Endothelial cell of umbilical vein (primary cell): ENCODE measurements around the gene P2RX2. TPM values are rescaled to one million over a fixed set of nuclear protein-coding genes. Genes with fewer than 3 reads are reported as not detected.

ENCODE experiments used
- BruUV-seq: library from RNA; stranded (reverse); fragments of 400-500 nt; replicated peaks from 2 replicates; lab custom pipeline; 2021; lab: Mats Ljungman, UMichigan
- CTCF ChIA-PET: fragments of 300-600, 350-600 bp; sonication (Branson Sonifier 250); formaldehyde crosslinking; loops from one replicate; lab custom pipeline; 2021; ENCODE audit warnings: antibody characterized with exemption, inconsistent platforms; lab: Charles Lee
- POLR2A ChIA-PET: fragments of 300-600, 350-600 bp; sonication (Branson Sonifier 250); formaldehyde crosslinking; loops from one replicate; lab custom pipeline; 2021; ENCODE audit warnings: antibody characterized with exemption, inconsistent platforms; lab: Charles Lee
- DNase-seq: peaks from one replicate; pipeline ENCODE4 v3.0.0-alpha.2; 2011; ENCODE audit warnings: low read depth, low spot score
- FAIRE-seq: peaks from 2 replicates; lab custom pipeline; 2011; peaks lifted over from hg19 to GRCh38; lab: Jason Lieb, UNC
- H2AFZ ChIP-seq: 2 replicates; pipeline ENCODE4 v1.6.0; 2012; ENCODE audit warnings: low read depth, low read length, control low read depth, inconsistent platforms
- H3K27ac ChIP-seq: 2 replicates; pipeline ENCODE4 v1.5.1; 2011; ENCODE audit warnings: low read depth, mild to moderate bottlenecking, control low read depth, low read length, moderate library complexity; ENCODE audit not compliant: insufficient read depth
- H3K27me3 ChIP-seq, 2 experiments: 2 replicates each; pipeline versions ENCODE4 v1.6.0 to v1.6.1; 2011; ENCODE audit warnings: low read length in 2 of 2, mixed read lengths in 1 of 2; ENCODE audit not compliant: control insufficient read depth in 2 of 2, insufficient read depth in 2 of 2
- H3K36me3 ChIP-seq, 2 experiments: 2 replicates in 1 of 2; 3 replicates in 1 of 2; pipeline ENCODE4 v1.5.1; 2011; ENCODE audit warnings: low read length in 2 of 2, mild to moderate bottlenecking in 1 of 2, moderate library complexity in 1 of 2; ENCODE audit not compliant: control insufficient read depth in 2 of 2, insufficient read depth in 2 of 2; ENCODE audit errors: extremely low read depth in 1 of 2
- H3K4me1 ChIP-seq: 3 replicates; pipeline ENCODE4 v1.5.1; 2011; ENCODE audit warnings: mild to moderate bottlenecking, low read length; ENCODE audit not compliant: control insufficient read depth, insufficient read depth; ENCODE audit errors: extremely low read depth
- H3K4me2 ChIP-seq: 2 replicates; pipeline ENCODE4 v1.6.1; 2011; ENCODE audit warnings: low read length, control low read depth, mixed read lengths; ENCODE audit not compliant: insufficient read depth
- H3K4me3 ChIP-seq, 3 experiments: fragments of 200-600 bp in 1 of 3; sonication (generic), shearing (Covaris generic) in 1 of 3; replicated peaks in 1 of 3; 2 replicates each; pipeline ENCODE4 v1.5.1; 2011 to 2016; ENCODE audit warnings: control low read depth in 3 of 3, low read length in 3 of 3, mild to moderate bottlenecking in 2 of 3, inconsistent platforms in 1 of 3, low read depth in 1 of 3, moderate library complexity in 1 of 3; ENCODE audit not compliant: insufficient read depth in 1 of 3
- H3K79me2 ChIP-seq: 2 replicates; pipeline ENCODE4 v1.6.0; 2012; ENCODE audit warnings: low read length, inconsistent platforms; ENCODE audit not compliant: control insufficient read depth, insufficient read depth
- H3K9ac ChIP-seq: replicated peaks from 2 replicates; pipeline ENCODE3; 2011; ENCODE audit warnings: low read length, control low read depth; ENCODE audit not compliant: insufficient read depth; ENCODE audit errors: extremely low read depth
- H3K9me1 ChIP-seq: replicated peaks from 3 replicates; pipeline ENCODE4 v1.6.0; 2011; ENCODE audit warnings: mild to moderate bottlenecking, low read length; ENCODE audit not compliant: control insufficient read depth, insufficient read depth; ENCODE audit errors: extremely low read depth
- H3K9me3 ChIP-seq: replicated peaks from 2 replicates; pipeline ENCODE4 v1.5.1; 2012; ENCODE audit warnings: low read length, inconsistent platforms; ENCODE audit not compliant: control insufficient read depth, insufficient read depth
- H4K20me1 ChIP-seq: replicated peaks from 2 replicates; pipeline ENCODE3; 2011; ENCODE audit warnings: mild to moderate bottlenecking, low read length; ENCODE audit not compliant: control insufficient read depth, insufficient read depth; ENCODE audit errors: extremely low read depth
- EZH2 ChIP-seq: IDR thresholded peaks from 2 replicates; pipeline ENCODE4 v1.6.1; 2012; ENCODE audit warnings: borderline replicate concordance, low read depth, mild to moderate bottlenecking, moderate library complexity, low read length, inconsistent platforms; ENCODE audit not compliant: severe bottlenecking
- FOS ChIP-seq: IDR thresholded peaks from 2 replicates; pipeline ENCODE4 v1.6.1; 2011; ENCODE audit warnings: mild to moderate bottlenecking, low read length, moderate library complexity, borderline replicate concordance; ENCODE audit not compliant: insufficient read depth
- GATA2 ChIP-seq: IDR thresholded peaks from 2 replicates; pipeline ENCODE4 v1.7.0; 2011; ENCODE audit warnings: low read depth, mild to moderate bottlenecking, moderate library complexity, mixed read lengths, low read length; ENCODE audit not compliant: insufficient read length, insufficient read depth
- JUN ChIP-seq: IDR thresholded peaks from 2 replicates; pipeline ENCODE4 v1.6.1; 2011; ENCODE audit warnings: borderline replicate concordance, low read depth; ENCODE audit not compliant: insufficient read length, insufficient read depth
- MYC ChIP-seq: IDR thresholded peaks from one replicate; pipeline ENCODE4 v1.6.1; 2011; ENCODE audit warnings: mild to moderate bottlenecking, low read depth, low read length
- POLR2A ChIP-seq: IDR thresholded peaks from 2 replicates; pipeline ENCODE4 v1.6.1; 2012; ENCODE audit warnings: low read depth, mild to moderate bottlenecking, control low read depth, low read length
- POLR2AphosphoS5 ChIP-seq: IDR thresholded peaks from 2 replicates; pipeline ENCODE4 v1.6.1; 2012; ENCODE audit warnings: low read depth, mild to moderate bottlenecking, control low read depth, low read length, moderate library complexity; ENCODE audit not compliant: insufficient read depth
- dilution Hi-C: fragments of 300-500 bp; cut with MboI; formaldehyde crosslinking; loops from one replicate; pipeline ENCODE4 v1.15.0; 2019; ENCODE audit warnings: low sequenced_read_pairs; ENCODE audit not compliant: extremely low pct_ligation_motif_present
- intact Hi-C: fragments of 100-400 bp; cut with micrococcal nuclease; formaldehyde crosslinking; loops from one replicate; pipeline ENCODE4 v1.10.0; 2022
- polyA plus RNA-seq, 4 experiments: library from polyadenylated mRNA; depleted of rRNA in 3 of 4; stranded (reverse) in 3 of 4; unstranded in 1 of 4; fragments of >200 nt; gene quantifications; 2 replicates each; pipeline versions ENCODE4 v1.2.1 to v1.2.3, GENCODE V29; 2011 to 2012; ENCODE audit warnings: missing spikeins in 1 of 4
- total RNA-seq: library from RNA; stranded (reverse); gene quantifications from 2 replicates; pipeline ENCODE4 v1.2.3, GENCODE V29; 2021
- TF ChIP-seq, protein P1 (sequence below), 2 donors: IDR thresholded peaks; 1 replicate in 1 of 2; 2 replicates in 1 of 2; pipeline ENCODE4 v1.5.1; 2011; ENCODE audit warnings: low read length in 2 of 2, mild to moderate bottlenecking in 2 of 2, moderate library complexity in 2 of 2, control low read depth in 1 of 2, inconsistent platforms in 1 of 2, low read depth in 1 of 2; ENCODE audit not compliant: insufficient read depth in 1 of 2; ENCODE audit errors: extremely low read depth in 1 of 2
- TF ChIP-seq, protein P2 (sequence below): IDR thresholded peaks from 2 replicates; pipeline ENCODE4 v1.6.1; 2011; ENCODE audit not compliant: insufficient read depth, insufficient read length

P2RX2 gene
- total and polyA plus RNA-seq, 2 donors (not counting 3 experiments of a cell fraction or from before 2014, with no cell fraction given), result not detected

DNA sequence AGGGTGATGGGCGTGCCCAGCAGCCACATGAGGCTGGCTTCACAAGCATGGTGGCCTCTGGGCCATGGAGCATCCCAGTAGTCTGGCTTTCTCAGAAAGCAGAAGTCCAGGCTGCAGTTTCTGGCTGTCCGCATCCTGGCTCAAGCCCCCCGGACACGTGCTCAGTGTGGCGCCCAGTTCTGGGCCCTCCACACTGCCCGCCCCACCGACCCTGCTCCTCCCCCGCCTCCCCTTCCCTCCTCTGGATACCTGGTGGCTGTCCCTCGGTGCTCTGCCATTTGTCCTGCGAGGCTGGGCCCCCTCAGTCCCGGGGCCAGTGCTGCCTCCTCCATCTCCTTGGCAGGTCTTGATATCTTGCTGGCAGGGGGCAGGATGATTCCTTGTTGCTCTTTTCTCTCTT is 39.8 kb upstream of the P2RX2 start:
- dilution Hi-C loops (no loop called here), intact Hi-C loops (no loop called here)
- Histone ChIP-seq H4K20me1 (no peaks in the 10 kb centered on the region), H3K4me2 (no peak overlapping the region), H3K36me3 (peaks cover 2 to 30% of the 10 kb centered on the region in 2 experiments), H3K27me3 (peaks cover 0 to 5% of the 10 kb centered on the region in 2 experiments), H3K9ac (no peak overlapping the region), H3K4me1 (no peaks in the 10 kb centered on the region), H3K9me1 (no peaks in the 10 kb centered on the region), H3K79me2 (no peaks in the 10 kb centered on the region), H3K9me3 (no peaks in the 10 kb centered on the region), H2AFZ (no peak overlapping the region), H3K27ac (no peak overlapping the region), H3K4me3 (no peak overlapping the region)
- ChIA-PET CTCF (no interaction called here), POLR2A (no interaction called here)
- no TSS peak for BruUV-seq
- DNase-seq (no peak), FAIRE-seq (no peak)
- no peak for TF ChIP-seq EZH2
- no peak for TF ChIP-seq POLR2AphosphoS5
- no peak for TF ChIP-seq JUN
- no peak for TF ChIP-seq POLR2A
- no peak for TF ChIP-seq MYC
- TF ChIP-seq, protein P1, sequence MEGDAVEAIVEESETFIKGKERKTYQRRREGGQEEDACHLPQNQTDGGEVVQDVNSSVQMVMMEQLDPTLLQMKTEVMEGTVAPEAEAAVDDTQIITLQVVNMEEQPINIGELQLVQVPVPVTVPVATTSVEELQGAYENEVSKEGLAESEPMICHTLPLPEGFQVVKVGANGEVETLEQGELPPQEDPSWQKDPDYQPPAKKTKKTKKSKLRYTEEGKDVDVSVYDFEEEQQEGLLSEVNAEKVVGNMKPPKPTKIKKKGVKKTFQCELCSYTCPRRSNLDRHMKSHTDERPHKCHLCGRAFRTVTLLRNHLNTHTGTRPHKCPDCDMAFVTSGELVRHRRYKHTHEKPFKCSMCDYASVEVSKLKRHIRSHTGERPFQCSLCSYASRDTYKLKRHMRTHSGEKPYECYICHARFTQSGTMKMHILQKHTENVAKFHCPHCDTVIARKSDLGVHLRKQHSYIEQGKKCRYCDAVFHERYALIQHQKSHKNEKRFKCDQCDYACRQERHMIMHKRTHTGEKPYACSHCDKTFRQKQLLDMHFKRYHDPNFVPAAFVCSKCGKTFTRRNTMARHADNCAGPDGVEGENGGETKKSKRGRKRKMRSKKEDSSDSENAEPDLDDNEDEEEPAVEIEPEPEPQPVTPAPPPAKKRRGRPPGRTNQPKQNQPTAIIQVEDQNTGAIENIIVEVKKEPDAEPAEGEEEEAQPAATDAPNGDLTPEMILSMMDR (IDR thresholded peaks at IDR 0.05; ENCODE audit: extremely low read depth in 1 of 2, insufficient read depth in 1 of 2, low read depth in 1 of 2, low read length in 2 of 2), result no peak
- TF ChIP-seq GATA2, result no peak
- TF ChIP-seq, protein P2, sequence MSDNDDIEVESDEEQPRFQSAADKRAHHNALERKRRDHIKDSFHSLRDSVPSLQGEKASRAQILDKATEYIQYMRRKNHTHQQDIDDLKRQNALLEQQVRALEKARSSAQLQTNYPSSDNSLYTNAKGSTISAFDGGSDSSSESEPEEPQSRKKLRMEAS, result no peak
- no peak for TF ChIP-seq FOS
